HG03575 (cell line): ENCODE measurements around the gene CUEDC1.

Experiments used
- ATAC-seq: cut with Tn5 transposase; IDR thresholded peaks from one replicate; pipeline ENCODE4 v1.9.1; 2021; ENCODE audit not compliant: unreplicated experiment, insufficient number of reproducible peaks, low FRiP score; ENCODE audit errors: extremely low read depth

CUEDC1 gene

DNA sequence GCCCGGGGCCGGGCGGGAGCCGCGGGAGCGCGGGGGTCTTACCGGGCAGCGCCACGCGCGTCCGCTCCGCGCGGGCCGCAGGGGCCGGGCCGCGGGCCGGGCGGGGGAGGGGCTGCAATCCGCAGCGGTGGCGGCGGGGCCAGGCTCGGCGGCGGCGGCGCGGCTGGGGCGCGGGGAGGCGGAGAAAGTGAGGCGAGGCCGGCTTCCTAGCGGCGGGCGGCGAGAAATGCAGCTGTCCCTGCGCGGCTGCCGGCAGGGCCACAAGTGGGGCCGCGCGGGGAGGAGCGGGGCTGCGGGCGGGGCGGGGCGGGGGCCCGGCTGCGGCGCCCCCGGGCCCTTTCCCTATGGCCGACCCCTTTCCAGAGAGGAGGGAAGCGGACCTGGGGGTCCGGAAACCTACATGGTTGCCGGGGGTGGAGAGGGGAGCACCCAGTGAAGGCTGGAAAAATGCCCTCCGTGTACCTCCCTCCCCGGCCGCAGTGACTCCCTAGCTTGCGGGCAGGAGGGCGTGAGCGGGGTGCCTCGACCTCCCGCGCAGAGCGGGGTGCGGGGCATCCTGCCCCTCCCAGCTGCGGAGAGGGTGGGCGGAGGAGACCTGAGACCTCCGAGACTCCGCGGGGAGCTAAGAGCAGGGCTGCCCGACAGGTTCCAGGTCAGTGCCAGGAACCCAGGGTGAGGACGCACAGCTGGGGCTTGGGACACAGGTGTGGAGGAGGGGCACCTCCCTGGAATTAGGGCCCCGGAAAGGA is at the start of gene CUEDC1:
TSS of gene CUEDC1 (minus strand) at position 230 of the 749 bp plus-strand sequence. CDS start 69,848 bp downstream, outside the sequence.
- ATAC-seq, result no peak

DNA sequence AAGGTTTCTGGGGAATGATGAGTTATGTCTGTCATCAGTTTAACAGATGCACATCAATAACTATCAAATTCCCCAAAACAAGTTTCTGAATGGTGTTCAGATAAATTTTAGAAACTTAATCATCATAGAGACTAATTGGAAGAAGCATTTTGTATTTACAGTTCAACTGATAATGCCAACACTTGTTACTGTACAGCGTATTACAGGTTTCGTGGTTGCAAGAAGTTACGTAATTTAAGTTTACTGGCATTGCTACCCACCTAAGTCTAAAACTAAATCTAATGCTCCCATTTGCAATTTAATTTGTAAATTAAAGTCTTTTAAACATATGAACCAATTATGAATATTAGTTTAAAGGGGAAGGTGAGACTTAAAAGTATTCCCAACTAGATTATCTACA is 48.8 kb upstream of the CUEDC1 start:
- ATAC-seq, result no peak

DNA sequence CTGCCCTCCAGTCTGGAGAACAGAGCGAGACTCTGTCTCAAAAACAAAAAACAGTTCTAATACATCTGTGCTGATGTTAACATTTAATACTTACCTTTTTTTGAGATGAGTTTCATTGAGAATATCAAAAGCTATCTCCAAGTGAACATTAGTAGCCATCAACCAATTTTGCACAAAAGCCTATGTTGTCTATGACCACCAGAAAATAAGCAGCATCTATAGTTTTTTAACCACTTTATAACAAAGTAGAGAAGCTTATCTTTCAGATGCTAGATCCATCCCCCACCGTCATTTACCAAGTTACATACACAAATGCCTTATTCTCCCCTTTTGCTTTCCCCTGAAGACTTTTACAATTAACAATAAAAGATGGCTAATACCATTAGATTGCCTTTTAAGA is 47.8 kb upstream of the CUEDC1 start:
- no peak for ATAC-seq

DNA sequence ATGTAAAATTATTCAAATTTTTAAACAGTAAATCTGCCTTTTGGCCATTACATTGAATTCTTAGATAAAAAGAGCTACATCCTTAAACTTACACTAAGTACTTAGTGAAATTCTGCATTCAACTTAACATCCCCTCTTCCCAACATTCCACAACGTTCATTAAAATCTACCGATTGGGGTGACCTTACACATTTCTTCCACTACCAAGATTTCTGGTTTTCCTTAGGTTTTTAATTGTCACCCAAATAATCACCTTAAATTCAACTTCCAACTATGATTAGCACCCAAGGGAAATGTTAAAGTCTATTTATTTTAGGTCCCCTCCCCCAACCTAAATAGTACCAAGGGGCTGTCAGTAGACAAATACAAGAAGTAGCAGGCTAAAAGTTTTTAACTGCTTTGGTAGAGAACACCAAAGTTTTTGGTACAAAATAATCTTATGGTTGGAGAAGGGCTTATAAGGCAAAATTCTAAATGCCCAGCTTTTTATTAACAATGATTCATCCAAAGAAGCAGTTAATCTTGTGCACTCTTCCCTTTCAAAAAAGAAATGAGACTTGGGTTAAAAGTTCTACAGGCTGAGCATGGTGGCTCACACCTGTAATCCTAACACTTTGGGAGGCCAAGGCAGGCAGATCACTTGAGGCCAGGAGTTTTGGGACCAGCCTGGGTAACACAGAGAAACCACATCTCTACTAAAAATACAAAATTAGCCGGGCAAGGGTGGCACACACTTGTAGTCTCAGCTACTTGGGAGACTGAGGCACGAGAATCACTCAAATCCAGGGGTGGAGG is 47.1 kb upstream of the CUEDC1 start:
- no peak for ATAC-seq

DNA sequence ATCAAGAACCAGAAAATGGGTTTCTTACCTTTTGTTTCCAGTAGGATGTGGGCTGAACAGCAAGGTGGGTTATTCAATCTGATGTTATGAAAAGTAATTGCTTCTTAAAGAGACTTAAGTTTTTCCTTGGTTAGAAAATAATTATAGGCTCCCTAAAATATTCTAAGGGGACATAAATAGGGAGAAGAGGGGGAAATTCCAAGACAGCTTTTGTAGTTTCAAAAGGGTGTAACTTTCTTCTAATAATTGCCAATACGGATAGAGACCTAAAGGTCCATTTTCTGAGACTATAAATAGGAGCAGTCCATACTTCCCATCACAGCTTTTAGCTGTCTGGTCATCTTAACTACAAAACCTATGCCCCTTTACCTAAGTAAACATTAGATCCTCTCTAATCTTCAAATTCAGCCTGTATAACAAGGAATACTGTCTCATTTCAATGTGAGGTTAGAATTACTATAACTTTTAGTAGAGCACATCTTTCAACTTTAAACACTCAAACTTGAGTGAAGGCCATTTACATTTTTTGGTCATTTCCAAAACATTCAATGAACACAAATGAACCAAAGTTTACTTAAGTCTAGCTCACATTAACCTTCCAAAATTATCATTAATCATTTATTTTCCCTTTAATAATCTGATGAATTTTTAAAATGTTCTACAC is 46.4 kb upstream of the CUEDC1 start:
- no peak for ATAC-seq

DNA sequence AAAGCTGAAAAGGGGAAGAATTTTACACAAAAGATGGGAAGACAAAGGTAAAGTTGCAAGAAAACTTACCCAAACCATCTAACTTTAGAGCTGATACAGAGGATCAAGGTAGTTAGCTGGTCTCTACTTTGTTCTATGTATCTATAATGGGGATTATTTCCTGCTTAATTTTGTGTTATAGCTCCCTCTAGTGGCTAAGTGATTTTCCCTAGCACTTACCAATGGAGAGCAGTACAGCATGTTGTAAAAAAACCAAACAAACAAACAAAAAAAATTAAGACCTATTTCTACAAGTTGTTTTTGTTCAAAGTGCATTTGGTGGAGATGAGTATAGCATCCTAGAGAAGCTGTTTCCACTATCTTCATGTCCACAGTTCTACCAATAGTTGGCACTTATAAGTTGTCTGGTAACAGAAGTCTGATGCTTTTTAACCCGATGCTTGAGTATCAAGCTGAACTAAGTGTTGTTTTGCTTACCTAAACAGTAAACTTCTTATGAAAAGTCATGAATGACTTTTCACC is 44.3 kb upstream of the CUEDC1 start:
- no peak for ATAC-seq

DNA sequence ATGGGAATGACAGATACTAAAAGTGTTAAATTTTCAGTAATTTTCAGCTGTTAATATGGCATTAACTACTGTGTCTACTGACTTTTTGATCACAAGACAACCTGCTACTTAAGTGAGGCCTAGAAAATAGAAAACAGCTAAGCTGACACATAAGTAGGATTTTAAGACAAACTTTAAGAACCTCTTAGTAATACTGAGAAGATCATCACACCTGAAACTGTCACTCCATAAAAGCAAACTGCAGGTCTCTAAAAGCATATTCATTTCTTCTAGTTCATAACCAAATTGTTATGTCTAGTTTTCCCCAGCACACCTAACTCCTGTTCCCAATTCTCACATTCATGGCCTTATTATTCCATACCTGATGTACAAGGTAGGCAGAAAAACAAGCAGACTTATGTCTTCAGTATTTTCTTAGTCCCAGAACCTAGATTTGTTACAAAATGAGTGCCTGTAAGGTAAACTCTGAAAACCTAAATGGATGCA is 43.8 kb upstream of the CUEDC1 start:
- ATAC-seq, result no peak

DNA sequence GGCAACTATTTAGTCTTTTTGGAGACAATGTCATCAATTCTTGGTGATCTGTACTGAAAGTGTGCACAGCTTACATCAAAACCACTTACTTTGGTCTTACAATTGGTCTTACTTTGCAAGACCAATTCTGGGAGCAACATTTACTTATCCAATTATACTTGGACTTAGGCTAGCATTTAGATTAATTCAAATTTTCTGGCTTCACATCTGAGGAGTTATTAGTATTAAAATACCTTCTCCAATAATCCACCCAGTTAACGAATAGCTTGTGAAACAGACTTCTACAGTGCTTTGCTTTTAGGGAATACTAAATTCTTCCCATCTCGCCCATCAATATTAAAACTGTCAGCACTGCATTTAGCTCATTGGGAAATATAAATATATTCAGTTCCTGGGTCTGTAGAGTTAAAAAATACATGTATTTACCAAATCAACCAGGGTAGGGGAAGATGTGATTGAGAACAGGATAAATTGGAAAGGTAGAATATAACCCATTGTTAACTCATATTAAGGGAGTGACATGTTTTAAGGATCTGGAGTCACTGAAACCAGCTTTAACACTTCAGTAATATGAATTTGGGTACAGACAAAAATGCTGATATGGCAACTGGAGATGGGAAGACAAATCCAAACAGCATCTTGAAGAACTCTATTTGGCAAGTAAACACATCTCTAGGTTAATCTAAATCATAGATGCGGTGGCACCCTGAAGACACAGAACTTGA is 42.0 kb upstream of the CUEDC1 start:
- ATAC-seq, result no peak

- ATAC-seq, result no peak
These were observed 40.1 kb upstream of the CUEDC1 start for GRCh38 chr17:57995076-57995956.

DNA sequence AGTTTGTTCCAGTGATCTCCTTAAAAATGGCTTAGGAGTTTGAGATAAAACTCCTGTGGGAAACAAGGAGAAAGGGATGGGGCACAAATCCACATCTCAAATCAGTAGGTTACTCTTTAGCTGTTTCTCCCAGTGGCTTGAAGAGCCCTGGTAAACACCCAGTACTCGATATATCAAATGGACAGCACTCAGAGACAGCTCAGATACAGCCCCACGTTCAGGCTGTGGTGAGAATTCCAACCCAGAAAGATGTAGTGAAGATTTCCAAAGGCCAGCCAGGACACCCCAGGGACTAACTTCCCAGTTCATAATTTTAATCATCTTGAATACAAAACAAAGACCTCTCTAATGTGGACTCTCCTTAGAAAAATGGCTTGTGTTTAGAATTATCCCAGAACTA is 39.2 kb upstream of the CUEDC1 start:
- no peak for ATAC-seq

DNA sequence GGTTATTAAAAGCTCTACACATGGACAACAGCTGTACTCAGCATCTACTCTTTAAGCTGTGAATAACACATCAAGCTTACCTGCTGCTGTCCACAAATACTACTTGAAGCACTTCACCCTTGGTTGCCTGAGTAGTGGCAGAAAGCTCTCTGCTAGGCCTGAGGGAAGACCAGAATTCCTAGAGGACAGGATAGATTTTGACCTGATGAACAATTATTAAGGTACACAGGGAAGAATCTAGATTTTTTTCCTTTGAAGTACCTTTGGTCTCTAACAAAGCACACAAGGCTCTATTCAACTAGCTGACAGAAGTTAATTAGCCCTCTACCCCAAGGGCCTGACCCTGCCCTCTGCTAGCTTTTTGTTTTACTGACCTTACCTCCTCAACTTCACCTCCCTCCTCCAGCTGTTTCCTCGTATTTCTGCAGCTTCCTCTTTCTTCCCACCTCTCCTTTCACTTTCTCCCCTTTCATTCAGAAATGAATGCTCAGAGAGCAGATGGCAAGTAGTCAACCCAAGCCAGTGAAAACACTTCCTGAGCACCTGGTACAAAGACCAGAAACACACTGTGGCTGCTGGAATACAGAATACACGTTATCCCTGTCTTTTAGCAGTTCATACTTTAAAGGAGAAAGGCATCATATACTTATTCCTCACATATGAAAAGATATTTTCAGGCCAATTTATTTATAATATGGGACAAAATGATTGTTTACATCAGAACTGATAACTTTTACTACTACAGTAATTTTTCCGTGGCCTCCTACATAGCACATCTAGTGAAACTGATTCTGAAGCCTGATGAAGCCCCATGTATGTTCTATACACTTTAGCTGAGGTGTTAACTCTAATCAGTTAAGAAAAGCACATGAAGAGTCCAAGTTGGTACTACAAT is 38.5 kb upstream of the CUEDC1 start:
- no peak for ATAC-seq

DNA sequence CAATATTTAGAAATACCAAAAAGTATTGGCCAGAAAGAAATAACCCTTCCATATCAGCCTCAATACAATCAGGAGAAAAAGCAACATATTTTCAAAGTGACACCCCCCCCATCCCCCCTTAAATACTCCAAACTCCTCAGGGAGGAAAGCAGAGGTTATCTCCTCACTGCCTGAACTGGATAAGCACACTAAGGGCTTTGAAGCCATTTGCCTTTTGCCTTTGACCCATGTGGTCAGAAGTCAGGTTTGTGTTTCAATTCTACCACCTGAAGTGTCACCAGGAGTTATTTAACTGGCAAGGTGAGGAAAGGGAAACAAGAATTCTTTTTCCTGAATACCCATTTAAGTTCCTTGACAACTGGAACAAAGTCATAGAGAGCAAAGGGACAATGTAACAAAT is 36.3 kb upstream of the CUEDC1 start:
- ATAC-seq, result no peak

GRCh38 chr17:57990037-57990436 is 34.8 kb upstream of the CUEDC1 start:
- no peak for ATAC-seq

- ATAC-seq, result no peak
These were observed 33.4 kb upstream of the CUEDC1 start for GRCh38 chr17:57988301-57989250.

- no peak for ATAC-seq
These were observed 32.5 kb upstream of the CUEDC1 start, which contains the start of gene VEZF1 for GRCh38 chr17:57987581-57988300. Gene VEZF1 (minus strand): TSS chr17:57988254. CDS start chr17:57988111, 143 bp downstream.
